Stimulated activated CD4-positive, alpha-beta T cell treated with anti-CD3 and anti-CD28 coated beads, Interleukin-4, amount 100 ng/mL, for 48 hours (primary cell): ENCODE results near the gene VPS39.
A peak's percentile ranks its signal among the peaks of the same experiment; 100 is the strongest.

Experiments
- DNase-seq, 2 donors: peaks; one replicate each; pipeline ENCODE4 v3.0.0-alpha.2; 2020; ENCODE audit warnings: low read depth in 2 of 2

The VPS39 gene

DNA sequence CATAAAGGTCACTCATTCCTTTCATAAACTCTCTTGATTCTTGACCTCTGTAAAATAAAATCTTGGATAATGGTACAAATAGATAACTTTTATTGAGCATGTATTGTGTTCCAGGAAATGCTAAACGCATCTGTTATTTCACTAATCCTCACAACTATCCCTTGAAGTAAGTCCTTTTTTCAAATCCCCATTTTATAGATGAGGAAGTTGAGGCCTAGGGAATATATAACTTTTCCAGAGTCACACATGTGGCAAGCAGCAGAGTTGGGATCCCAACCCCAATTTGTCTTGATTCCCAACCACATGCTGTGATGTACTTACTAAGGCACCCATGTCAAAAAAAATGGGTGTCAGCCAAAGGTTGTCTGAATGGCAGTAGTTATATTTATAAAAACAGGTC lies 6.3 kb downstream of the VPS39 start:
- no peak for DNase-seq

DNA sequence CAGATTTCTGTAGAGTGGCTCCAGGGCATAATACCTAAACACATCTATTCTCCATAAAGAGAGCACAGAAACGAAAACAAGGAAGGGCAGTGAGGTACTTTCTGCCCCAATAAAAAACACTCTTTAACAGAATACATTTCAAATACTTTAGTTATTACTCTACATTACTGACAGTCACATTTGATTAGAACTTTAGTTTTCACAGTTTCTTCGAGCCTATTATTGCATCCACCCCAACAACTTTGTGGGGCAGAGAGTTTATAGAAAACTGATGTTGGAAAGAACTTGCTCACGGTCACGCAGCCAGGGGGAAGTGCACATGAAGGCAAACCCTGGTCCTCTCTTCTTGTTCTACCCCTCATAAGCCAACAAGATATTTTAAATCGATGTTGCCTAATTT lies 9.0 kb downstream of the VPS39 start:
- DNase-seq, result no peak

DNA sequence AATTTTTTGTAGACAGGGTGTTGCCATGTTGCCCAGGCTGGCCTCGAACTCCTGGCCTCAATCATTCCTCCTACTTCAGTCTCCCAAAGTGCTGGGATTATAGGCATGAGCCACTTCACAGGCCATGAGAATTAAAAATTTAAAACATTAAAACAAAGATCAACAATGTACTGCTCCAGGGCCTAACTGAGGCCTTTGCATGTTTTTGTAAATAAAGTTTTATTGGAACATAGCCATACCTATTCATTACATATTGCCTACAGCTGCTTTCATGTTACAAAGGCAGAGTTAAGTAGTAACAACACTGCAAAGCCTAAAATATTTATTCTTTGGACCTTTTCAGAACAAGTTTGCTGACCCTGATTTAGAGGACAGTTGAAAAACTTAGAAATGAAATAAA lies 9.6 kb downstream of the VPS39 start:
- DNase-seq, result no peak

DNA sequence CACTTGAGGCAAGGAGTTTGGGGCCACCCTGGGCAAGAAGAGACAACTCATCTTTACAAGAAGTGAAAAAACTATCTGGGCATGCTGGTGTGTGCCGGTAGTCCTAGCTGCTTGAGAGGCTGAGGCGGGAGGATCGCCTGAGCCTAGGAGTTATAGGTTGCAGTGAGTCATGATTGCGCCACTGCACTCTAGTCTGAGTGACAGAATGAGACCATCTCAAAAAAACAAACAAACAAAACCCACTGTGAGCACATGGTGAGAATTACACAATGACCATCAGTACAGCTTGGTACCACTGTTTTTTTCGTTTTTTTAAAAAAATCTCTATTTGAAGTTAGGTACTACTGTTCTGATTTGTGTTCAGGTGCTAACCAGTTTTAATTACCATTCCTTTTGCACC lies 13.6 kb downstream of the VPS39 start:
- peak in 1 of 2 donors; percentile 7 for DNase-seq

DNA sequence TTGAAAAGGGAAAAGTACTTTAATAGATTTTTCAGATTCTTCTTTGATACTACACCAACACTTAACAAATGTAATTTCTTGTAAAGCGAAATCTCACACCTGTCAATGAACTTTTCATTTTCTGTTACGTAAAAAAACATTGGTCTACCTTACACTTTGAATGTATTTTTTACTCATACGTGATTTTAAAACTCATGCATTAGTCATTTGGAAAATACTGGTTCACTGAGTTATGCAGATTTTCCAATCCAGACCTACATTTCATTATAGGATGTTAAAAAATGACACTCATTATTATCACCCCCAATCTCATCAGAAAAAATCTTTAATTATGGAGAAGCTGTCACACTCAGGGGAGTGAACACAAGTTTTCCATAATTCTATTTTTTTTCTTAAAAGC lies 14.7 kb downstream of the VPS39 start:
- no peak for DNase-seq

DNA sequence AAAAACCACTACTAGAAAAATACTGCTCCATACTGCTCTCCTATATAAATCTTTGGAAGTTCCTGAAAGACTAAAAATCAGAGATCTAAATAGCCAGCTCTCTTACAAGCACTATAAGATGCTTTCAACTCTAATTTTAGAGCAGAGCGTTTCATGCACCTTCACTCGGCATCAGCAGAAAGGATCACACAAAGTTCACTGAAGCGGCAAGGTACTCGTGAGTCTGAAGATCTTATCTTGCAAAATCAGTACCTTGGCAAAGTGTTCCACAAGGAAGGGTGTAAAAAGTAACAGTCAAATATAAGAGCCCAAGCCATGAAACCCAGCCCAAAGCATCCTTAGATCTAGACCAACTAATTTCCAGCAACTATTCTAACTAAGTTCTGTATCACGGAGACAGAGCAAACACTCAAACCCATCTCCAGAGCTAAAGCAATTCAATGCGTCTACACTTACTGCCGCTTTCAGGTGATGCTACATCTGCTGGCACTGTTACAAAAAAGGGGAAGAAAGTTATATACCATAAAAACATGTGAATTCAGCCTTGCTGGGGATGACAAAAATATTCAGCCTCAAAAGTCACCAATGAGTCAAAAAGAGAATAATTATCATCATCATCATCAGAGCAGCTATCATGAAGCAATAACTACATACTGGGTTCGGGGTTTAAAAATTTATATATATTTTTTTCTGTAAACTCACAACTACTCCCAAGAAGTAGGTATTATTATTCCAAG lies 16.3 kb downstream of the VPS39 start:
- no peak for DNase-seq

DNA sequence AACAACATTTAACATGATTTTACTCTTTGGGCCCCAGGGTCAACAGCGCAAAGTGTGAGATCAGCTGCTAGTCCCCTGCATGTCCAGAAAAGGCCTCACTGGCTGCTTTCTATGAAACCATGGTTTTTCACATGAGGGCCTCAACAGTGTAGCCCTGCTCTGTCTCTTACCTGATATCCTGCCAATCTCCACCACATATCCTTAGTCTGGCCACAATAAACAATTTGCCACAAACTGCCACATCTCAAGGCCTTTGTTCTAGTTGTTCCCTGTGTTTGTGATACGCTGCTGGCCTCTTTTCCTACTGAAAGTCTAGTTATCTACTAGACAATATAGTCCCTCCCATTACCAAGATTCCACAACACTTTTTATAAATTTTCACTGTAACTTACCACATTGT lies 17.7 kb downstream of the VPS39 start:
- no peak for DNase-seq

DNA sequence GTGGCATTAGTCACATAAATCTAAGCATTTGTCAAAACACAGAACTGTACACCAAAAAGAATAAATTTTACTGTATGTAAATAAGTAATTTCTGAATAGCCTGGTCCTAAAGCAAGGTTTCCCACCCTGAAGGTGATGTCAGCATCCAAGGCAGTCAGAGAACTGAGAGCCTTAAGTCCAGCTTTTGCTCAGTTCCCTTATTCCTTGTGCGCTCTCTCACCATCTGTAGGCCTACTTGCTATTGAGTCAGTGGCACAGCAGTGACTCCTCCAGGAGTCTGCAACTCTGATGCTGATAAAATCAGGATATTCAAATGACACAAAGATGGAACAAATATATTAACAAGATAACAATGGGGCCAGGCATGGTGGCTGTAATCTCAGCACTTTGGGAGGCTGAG lies 22.3 kb downstream of the VPS39 start:
- DNase-seq, result no peak

DNA sequence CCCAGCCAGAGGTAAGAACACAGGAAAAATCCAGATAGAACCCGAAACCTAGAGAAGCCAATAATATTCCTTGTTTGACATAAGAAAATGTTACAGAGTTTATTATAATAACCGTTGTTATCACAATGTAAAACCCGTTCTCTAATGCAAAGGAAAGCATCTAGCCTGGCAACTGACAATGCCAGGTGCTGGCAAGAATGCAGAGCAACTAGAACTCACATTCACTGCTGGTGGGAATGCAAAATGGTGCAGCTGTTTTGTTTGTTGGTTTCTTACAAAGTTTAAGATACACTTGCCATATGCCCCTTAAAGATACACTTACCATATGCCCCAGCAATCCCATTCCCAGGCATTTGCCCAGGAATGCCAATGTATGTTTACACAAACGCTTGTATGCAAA lies 23.4 kb downstream of the VPS39 start:
- no peak for DNase-seq

DNA sequence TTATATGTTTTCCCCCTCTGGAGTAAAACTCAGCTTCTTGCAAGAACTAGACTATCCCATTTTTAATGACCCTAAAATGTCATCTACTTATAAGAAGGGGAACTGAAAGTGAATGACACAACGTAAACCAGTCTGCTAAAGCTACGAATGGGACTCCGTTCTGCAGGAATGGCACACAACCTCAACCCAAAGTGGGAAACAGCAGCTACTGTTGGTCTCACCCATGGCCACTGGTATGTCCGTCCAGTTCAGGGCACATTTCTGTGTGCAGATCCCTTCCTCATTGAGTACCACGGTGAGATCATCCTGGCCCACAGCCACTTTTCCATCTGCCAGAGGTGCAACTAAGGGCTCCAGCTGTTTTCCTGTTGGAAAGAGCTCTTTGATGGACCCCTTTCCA lies 23.8 kb downstream of the VPS39 start:
- no peak for DNase-seq

DNA sequence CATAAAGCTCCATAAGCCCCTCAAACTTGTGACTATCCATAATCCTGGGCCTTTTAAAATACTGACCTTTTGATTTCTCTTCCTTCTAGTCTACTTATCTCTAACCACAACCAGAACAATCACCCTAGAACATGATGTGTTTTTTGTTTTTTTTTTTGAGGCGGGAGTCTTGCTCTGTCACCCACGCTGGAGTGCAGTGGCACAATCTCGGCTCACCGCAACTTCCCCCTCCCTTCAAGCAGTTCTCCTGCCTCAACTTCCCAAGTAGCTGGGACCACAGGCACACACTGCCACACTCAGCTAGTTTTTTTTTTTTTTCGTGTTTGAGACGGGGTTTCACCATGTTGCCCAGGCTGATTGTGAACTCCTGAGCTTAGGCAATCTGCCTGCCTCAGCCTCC lies 25.1 kb downstream of the VPS39 start:
- no peak for DNase-seq

DNA sequence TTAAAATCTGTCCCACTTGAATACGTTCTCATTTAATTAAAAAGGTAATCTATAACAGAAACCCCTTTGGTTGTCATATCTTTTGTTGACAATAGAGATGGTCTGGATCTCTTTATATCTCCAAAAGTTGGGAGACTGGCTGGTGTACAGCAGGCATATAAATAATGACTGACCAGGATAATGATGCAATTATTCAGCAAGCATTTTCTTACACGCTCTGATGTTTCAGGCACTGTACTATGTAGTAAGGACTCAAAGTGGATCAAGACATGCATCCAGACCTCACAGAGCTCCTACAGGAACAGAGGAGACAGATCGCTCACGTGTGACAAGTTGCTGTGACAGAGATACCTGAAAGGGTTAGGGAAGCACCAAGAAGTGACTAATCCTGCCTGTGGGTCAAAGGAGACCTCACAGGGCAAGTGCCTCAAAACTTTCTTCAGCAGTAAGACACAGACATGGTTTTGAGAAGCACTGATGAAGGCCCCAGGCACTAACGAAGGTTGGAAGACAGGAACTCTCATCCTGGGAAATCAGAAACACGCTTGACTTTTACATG lies 25.7 kb downstream of the VPS39 start:
- DNase-seq, result no peak

DNA sequence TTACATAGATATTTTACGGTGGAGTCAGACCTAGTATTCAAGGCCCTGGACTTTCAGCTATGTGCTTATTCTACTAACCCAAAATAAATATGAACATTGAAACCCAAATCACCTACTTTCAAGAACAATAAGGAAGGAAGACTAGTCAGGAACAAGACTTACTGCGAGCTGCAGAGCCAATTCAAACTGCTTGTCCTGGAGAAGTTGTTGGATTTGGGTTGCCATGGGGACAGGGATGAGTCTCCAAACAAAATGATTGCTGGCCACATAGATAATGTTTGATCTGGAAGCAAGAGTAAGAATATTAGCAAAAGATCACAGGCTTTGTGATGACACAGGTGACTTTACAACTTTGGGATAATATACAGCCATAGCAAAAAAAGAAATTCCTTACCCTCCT lies 30.0 kb downstream of the VPS39 start:
- DNase-seq, result no peak

DNA sequence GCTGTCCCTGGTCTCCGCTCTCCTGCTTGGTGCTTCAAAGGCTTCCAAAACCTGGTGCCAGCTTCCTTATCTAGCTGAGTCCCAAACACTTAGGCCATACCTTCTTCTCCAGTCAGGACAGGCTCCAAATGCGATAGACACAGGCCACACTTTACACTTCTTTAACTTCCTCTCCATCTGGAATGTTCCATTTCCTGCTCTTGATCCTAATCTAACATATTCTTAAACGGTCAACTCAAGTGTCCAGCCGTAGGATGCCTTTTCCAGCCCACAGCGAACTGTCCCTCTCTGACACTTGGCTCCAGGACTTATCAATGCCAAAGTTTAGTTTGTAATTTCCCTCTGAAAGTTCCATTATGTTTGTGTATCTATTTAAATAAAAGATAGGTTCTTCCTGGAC lies 32.4 kb downstream of the VPS39 start:
- DNase-seq, result no peak

DNA sequence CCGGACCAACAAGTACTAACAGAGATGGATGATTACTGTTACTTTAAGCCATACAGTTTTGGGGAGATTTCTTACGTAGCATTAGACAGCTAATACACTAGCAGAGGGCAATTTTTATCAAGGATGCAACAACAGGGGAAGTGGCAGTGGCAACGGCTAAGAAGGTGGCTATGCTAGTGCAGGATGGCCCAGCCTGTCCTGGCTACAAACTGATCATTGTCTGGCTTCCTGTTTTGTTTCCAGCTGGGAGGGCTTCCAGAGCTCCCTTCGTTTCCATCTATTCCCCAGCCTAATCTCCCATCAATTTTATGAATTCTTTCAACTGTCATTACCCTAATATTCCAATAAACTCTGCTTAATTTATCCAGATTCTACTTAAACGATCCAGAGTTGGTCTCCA lies 35.6 kb downstream of the VPS39 start:
- DNase-seq, result no peak

DNA sequence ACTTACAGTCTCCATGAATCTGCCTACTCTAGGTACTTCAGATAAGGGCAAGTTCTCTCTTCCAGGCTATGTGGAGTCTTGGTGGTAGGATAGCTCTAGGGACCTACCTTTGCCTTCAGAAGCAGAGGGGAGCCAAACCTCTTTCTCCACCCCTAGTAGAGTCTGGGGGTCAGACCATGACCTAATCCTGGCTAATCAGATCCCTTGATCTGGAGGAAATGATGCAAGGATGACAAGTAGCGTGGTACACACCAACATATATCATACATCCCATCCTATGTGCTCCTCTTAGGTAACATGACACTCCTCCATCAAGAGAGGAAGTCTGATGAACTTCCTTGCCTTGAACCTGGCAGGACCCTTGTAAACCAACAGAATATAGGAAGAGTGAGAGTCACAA lies 36.3 kb downstream of the VPS39 start:
- no peak for DNase-seq

DNA sequence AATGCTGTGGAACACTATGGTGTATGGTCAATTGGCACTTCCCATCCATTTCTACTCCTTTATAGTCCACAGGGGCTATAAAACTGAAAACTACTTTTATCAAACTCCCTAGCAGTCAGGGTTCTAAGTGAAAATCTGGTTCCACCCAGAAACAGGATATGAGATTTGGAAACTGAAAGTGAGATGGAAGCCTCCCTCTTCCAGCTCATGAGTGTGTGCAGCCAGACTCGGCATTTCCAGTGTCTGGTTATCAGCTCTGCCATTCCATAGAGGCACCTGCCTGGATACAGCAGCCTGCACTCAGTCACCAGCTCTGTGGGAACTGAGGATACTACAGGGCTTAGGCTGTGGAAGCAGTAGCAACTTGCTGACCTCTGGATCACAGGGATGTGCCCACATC lies 37.0 kb downstream of the VPS39 start:
- DNase-seq, result no peak

DNA sequence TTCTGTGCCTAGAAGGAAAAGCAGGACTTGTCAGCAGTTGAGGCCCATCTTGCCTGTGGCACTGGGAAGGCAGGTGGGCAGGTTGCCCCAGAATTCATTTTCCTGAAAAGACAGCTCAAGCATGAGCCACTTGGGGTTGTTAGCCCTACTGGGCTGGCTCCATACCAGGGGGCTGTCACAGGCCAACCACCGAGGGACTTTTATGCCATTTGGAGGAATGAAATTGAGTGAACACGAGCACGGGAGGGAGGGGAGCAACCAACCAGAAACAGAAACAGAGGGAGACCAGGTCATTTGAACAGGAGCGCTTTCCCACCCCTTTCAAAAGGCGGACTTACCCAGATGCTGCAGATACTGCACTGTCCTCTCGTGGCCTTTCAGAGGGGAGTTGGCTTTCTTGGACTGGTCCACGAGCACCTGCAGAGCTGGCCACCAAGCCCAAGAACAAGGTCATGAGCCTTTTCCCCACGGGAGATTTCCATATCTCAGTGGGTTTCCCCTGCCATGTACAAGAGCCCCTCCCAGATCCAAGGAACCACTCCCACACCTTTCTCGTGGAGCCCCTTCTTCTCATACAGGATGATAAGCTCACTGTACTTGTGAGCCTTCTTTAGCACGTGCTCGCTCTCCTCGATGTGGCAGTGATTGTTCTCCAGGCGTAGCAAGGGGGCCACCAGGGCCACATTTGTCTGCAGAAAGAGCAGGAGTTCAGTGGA lies 41.7 kb downstream of the VPS39 start:
- no peak for DNase-seq

DNA sequence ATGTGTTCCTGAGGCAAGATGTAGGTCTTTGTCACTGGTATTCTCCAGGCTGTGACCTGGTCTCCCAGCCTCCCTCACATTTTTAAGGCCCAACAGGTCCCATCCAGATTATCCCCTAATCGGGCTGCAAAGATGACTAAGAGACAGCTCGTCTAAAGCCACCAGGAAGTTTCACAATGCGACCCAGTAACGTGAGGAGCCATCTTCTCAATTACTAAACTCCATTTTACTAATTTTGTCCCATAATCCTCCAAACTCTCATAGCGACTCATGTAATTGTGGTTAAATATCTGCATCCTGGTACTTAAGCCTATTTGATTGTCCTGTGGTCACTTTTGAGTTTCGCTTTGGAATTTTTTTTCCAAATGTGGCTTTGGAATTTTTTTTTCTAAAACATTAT lies 43.0 kb downstream of the VPS39 start:
- DNase-seq, result no peak

DNA sequence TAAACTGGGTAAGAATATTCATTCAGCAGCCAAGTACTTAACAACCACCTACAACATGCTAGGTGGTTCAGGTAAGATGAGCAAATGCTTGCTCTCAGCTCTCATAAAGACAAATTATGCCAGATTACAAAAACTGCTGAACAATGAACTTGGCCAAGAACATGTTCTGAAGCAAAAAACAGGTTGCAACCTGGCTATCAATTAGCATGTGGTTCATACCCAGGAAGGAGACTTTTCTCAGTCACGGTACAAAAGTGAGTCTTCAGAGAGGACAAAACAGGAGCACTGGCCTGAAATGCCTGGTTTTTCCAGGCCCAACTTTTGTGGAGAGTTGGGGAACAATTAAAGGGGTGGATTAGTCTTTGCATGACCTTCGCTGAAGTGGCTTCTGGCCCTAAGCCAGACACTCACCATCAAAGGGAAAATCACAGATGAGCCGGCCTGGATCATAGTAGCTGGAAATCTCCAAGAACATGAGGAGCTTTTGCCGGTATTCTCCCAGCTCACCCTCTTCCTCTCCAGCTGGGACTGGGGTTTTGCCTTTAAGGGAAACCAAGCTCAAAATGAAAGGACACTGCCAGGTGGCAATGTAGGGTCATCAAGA lies 44.1 kb downstream of the VPS39 start:
- no peak for DNase-seq

DNA sequence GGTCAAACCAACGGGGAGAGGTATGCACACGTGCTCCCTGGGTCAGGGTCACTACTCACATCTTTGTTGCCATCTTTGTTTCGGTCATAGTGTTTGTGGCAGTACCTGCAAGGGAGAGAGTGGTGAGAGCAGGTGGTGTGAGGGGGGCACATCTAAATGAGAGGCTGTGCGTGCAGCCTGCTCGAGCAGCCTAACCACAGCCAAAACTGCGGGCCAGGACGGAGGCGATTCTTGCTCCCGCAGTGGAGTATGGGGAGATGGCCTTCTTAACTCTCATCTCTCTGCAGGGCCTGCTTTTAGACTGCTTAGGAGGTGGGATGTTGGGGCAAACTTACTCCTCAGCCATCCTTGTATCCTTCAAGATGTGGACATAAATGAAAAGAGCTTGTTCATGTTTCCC lies 44.8 kb downstream of the VPS39 start:
- no peak for DNase-seq

DNA sequence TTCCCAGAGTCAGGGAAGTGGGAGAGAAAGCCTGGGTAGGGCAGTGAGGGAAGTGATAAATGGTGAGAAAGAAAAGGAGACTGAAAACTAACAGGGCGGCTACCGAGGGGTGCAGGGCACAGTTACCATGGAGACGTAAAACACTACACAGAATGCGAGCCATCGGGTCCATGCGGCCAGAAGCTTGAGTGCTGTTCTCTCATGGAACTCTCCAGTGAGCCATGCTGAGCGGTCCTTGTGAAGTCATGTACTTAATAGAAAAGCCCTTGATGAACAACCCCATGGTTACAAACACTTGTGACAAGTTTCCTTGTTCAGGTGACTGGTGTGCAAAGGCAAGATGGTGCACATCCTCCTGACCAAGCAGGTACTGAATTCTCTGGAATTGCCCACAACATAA lies 48.0 kb downstream of the VPS39 start:
- DNase-seq, result no peak

DNA sequence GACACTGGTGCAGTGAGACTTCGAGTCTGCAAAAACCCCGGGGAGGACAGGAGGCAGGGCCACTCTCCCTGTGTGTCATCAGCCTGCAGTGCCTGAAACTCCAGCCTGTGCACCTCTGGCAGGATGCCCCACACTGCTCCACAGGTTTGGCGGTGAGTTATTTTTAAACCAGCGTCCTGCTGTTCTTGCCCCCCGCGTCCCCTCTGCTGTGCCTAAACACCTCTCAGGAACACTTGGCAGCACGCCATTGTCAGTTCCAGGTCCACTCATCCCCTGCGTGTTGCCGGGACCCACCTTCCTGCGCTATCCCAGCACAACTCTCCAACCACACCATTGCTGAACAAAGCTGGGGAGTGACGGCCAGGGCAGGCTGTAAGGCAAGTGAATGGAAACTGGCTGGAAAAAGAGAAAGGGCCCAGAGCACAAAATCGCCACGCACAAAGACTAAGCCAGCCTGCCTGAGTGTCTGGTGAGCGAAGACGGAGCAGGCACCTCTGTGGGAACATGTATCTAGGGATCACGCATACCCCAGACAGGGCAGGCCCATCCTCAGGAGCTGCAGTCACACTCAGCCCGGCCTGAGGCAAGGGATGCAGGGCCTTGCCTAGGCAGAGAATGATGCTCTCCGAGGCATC lies 48.6 kb downstream of the VPS39 start:
- DNase-seq, result no peak
